BJ (cell line): Measurements from ENCODE around the gene PDLIM7. TPM values are rescaled to one million over a fixed set of nuclear protein-coding genes. Genes with fewer than 3 reads are reported as not detected.
"Not testable (repeated sequence)": the region's sequence is repeated elsewhere in the genome, so short reads cannot be mapped to it uniquely, and the experiment has no call there.

Source experiments
- CTCF ChIA-PET: fragments of 350-600 bp; formaldehyde crosslinking; extraction: SDS; loops from one replicate; lab custom pipeline; 2021; ENCODE audit warnings: antibody characterized with exemption, inconsistent platforms; lab: Yijun Ruan, JAX
- POLR2A ChIA-PET: fragments of 300-600 bp; sonication (Branson Sonifier 250); formaldehyde crosslinking; extraction: SDS; loops from one replicate; lab custom pipeline; 2021; ENCODE audit warnings: antibody characterized with exemption; lab: Charles Lee
- DNase-seq: peaks from one replicate; pipeline ENCODE4 v3.0.0-alpha.2; 2011; ENCODE audit warnings: low read depth
- H3K27me3 ChIP-seq: 2 replicates; pipeline ENCODE4 v1.6.0; 2011; ENCODE audit warnings: low read length; ENCODE audit not compliant: control insufficient read depth, insufficient read depth
- H3K36me3 ChIP-seq: 2 replicates; pipeline ENCODE4 v1.5.1; 2011; ENCODE audit warnings: low read length; ENCODE audit not compliant: control insufficient read depth, insufficient read depth
- H3K4me3 ChIP-seq: 2 replicates; pipeline ENCODE4 v1.5.1; 2011; ENCODE audit warnings: low read depth, mild to moderate bottlenecking, control low read depth, low read length
- CTCF ChIP-seq: IDR thresholded peaks from 2 replicates; pipeline ENCODE4 v1.5.1; 2011; ENCODE audit warnings: low read depth, mild to moderate bottlenecking, control low read depth, inconsistent platforms, low read length, moderate library complexity; ENCODE audit not compliant: insufficient read depth
- polyA plus RNA-seq: library from polyadenylated mRNA; depleted of rRNA; stranded (reverse); fragments of >200 nt; gene quantifications from 2 replicates; pipeline ENCODE4 v1.2.3, GENCODE V29; 2011

The PDLIM7 gene
- polyA plus RNA-seq, 1 experiment, result 624 TPM

DNA sequence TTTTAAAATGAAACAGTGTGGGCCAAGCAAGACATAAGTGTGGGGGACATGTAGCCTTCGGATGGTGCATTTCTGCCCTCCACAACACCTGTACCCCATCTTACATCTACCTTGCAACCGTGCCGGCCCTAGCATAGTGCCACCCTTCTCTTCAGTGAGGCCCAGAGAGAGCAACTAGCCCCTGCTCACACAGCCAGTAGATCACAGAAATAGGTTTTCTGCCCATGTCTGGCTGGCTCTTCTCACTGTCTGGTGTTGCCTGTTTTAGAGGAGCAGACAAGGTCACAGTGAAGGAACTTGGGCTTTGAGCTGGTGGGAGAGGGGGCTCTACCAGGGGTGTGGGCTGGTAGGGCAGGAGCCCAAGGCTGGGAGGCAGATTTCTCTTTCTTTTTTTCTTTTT, 11.1 kb downstream of the PDLIM7 start:
- ChIA-PET POLR2A (interaction anchor here (0.7 kb wide), 1 partner anchor 9 kb away, joined by 3 read pairs; no protein-coding TSS in a partner anchor), CTCF (interaction anchor here (1.6 to 4.0 kb wide), 3 partner anchors 9 to 15 kb away, joined by 4 to 21 read pairs (median 7); no protein-coding TSS in a partner anchor)
- TF ChIP-seq CTCF, result no peak
- no peak for DNase-seq
- peaks cover 79% of the 10 kb centered on the region for H3K36me3 ChIP-seq
- no peak overlapping the region for H3K4me3 ChIP-seq
- no peaks in the 10 kb centered on the region for H3K27me3 ChIP-seq

- not testable (repeated sequence) for DNase-seq, H3K27me3 ChIP-seq, H3K4me3 ChIP-seq
- ChIA-PET CTCF (interaction anchor here (1.6 to 4.0 kb wide), 3 partner anchors 9 to 16 kb away, joined by 4 to 21 read pairs (median 7); no protein-coding TSS in a partner anchor), POLR2A (interaction anchor here (0.7 kb wide), 1 partner anchor 9 kb away, joined by 3 read pairs; no protein-coding TSS in a partner anchor)
- peaks cover 75% of the 10 kb centered on the region for H3K36me3 ChIP-seq
Observed at GRCh38 chr5:177485753-177486152, 11.7 kb downstream of the PDLIM7 start.

DNA sequence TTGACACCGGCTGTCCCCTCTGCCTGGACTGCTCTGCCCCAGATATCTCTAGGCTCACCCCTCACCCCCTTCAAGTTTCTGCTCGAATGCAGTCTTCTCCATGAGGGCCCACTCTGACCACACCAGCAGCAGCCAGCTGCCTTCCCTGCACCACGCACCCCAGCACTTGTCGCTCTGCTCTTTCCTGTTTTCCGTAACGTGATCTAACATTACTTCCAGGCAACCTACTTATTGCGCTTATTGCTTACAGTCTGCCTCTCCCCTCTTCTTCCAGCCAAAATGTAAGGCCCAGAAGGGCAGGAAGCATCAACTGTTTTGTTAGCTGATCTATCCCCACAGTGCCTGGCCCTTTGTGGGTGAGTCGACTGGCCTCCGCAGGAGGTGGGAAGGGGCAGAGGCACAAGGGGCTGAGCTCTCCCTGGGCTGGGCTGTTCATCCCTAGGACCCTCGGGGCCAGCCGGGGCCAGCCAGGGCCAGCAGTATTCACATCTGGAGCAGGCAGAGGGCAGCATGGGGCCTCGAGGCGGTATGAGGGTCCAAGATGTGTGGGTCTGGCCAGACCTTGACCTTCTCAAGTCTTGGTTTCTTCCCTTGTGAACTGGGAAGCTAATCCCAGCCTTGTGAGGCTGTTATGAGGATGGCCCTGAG, 12.4 kb downstream of the PDLIM7 start:
- ChIA-PET CTCF (interaction anchor here (1.6 to 4.0 kb wide), 3 partner anchors 10 to 17 kb away, joined by 4 to 21 read pairs (median 7); no protein-coding TSS in a partner anchor), POLR2A (no interaction called here)
- Histone ChIP-seq H3K27me3 (no peaks in the 10 kb centered on the region), H3K4me3 (no peak overlapping the region), H3K36me3 (peaks cover 69% of the 10 kb centered on the region)
- no peak for DNase-seq
- no peak for TF ChIP-seq CTCF

- no peak for TF ChIP-seq CTCF
- peaks cover 61% of the 10 kb centered on the region for H3K36me3 ChIP-seq
- no peak overlapping the region for H3K4me3 ChIP-seq
- ChIA-PET CTCF (interaction anchor here (1.6 to 4.0 kb wide), 2 partner anchors 11 to 17 kb away, joined by 4 to 21 read pairs; no protein-coding TSS in a partner anchor), POLR2A (interaction anchor here (0.6 kb wide), 1 partner anchor 23 kb away, joined by 3 read pairs; no protein-coding TSS in a partner anchor)
- no peak for DNase-seq
- no peaks in the 10 kb centered on the region for H3K27me3 ChIP-seq
Observed at GRCh38 chr5:177483994-177484901, 13.2 kb downstream of the PDLIM7 start.

DNA sequence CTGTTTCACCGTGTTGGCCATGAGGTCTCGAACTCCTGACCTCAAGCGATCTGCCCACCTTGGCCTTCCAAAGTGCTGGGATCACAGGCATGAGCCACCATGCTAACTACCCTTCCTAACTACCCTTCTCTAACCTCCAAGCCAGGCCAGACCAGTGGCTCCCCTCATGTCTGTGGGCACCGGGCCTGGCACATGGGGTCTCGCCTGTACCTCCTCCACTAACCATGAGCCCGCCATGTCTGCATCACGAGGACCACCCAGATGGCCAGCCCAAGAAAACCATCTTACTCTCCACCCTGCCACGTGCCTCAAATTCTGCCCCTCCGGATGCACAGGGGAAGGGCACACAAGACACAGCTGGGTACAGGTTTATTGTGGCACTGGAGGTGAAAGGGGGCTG, 14.4 kb downstream of the PDLIM7 start:
- no peak for DNase-seq
- H3K27me3 ChIP-seq, result no peaks in the 10 kb centered on the region
- no peak for TF ChIP-seq CTCF
- CTCF ChIA-PET, result interaction anchor here (0.7 to 8.3 kb wide), 3 partner anchors 11 to 92 kb away, joined by 3 to 85 read pairs (median 4); partner anchors contain the start of gene PDLIM7
- POLR2A ChIA-PET, result no interaction called here
- H3K4me3 ChIP-seq, result no peak overlapping the region
- H3K36me3 ChIP-seq, result peaks cover 50% of the 10 kb centered on the region
